Tibial nerve (tissue), 3 donors: ENCODE data around the gene TIRAP.

ENCODE experiments used
- POLR2A ChIP-seq, 2 donors: fragments of 450-650 bp; IDR thresholded peaks; one replicate each; pipeline ENCODE4 v1.6.1; 2017; ENCODE audit warnings: antibody characterized with exemption in 2 of 2, mild to moderate bottlenecking in 2 of 2, moderate library complexity in 2 of 2
- TF ChIP-seq, protein P1 (sequence below), 5 experiments: fragments of 200-600 bp in 3 of 5; fragments of 450-650 bp in 2 of 5; sonication (generic) in 3 of 5; IDR thresholded peaks; one replicate each; pipeline ENCODE4 v1.5.1; 2016 to 2019; ENCODE audit warnings: antibody characterized with exemption in 5 of 5, mild to moderate bottlenecking in 3 of 5, moderate library complexity in 2 of 5

DNA sequence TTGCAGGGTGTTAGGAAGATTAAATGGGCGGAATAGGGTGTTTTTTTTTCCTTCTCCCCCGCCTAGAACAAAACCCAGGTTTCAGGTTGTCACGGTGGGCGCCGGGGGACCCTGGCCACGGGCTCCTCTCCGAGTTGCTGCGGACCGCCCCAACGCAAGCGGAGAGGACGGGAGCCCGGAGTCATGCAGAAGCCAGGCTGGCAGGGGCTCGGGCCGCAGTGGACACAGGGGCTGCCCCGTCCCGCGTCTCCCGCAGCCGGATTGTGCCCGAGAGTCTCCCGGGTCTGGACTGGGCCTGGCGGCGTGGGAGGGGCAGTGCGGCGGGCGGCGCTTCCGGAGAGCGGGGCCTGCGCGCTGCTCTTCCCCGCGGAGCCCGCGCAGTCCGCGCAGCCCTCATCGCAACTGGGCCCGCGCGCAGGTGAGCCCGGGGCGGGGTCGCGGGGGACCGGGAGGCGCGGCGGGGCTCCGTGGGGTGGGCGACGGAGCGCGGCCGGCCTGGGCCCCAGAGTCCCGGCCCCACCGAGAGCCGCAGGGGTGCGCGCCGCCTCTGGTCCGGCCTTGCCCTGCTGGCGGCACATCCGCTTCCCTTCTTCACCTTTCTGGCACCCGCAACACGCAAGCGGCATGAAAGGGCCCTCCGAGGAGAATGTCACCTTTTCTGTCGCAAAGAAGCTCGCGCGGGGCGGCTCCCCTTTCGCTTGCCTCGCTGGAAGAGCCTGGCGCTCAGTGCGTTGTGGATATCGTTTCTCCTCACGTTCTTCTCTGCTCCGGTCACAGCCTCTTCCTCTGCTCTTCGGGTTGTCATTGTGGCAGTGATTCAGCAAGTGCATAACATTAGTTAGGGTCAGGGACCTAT, at the start of gene TIRAP:
- TF ChIP-seq, protein P1, sequence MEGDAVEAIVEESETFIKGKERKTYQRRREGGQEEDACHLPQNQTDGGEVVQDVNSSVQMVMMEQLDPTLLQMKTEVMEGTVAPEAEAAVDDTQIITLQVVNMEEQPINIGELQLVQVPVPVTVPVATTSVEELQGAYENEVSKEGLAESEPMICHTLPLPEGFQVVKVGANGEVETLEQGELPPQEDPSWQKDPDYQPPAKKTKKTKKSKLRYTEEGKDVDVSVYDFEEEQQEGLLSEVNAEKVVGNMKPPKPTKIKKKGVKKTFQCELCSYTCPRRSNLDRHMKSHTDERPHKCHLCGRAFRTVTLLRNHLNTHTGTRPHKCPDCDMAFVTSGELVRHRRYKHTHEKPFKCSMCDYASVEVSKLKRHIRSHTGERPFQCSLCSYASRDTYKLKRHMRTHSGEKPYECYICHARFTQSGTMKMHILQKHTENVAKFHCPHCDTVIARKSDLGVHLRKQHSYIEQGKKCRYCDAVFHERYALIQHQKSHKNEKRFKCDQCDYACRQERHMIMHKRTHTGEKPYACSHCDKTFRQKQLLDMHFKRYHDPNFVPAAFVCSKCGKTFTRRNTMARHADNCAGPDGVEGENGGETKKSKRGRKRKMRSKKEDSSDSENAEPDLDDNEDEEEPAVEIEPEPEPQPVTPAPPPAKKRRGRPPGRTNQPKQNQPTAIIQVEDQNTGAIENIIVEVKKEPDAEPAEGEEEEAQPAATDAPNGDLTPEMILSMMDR (IDR thresholded peaks at IDR 0.05): peak in 3 of 5 experiments; percentile 5 to 61 (median 49)
- peak in 1 of 2 donors; percentile 58 for TF ChIP-seq POLR2A (IDR thresholded peaks at IDR 0.05)
